Natural killer cell treated with Interleukin-12 subunit alpha and Interleukin-12 subunit beta and Interleukin-15 and Interleukin-18, amount 100 ng/mL, for 72 hours (primary cell): ENCODE measurements around the gene ZFAND2A. TPM values are rescaled to one million over a fixed set of nuclear protein-coding genes. Genes with fewer than 3 reads are reported as not detected.
A peak's percentile ranks its signal among the peaks of the same experiment; 100 is the strongest.
"Not testable (repeated sequence)": the region's sequence is repeated elsewhere in the genome, so short reads cannot be mapped to it uniquely, and the experiment has no call there.

ENCODE experiments used
- ATAC-seq, 2 donors: fragments of 150-1000 bp; cut with Tn5 transposase in 1 of 2; sonication (Bioruptor Pico), chemical (Tn5 transposase) in 1 of 2; 2 replicates each; pipeline ENCODE4 v1.10.0; 2021
- DNase-seq: peaks from one replicate; pipeline ENCODE4 v3.0.0; 2022; ENCODE audit warnings: low spot score
- H3K27ac Mint-ChIP-seq, 2 donors: 1 replicate in 1 of 2; 2 replicates in 1 of 2; pipeline ENCODE4 v1.8.0; 2022; ENCODE audit warnings: mixed read lengths in 2 of 2, mild to moderate bottlenecking in 1 of 2, moderate library complexity in 1 of 2
- H3K27me3 Mint-ChIP-seq, 2 donors: 1 replicate in 1 of 2; 2 replicates in 1 of 2; pipeline ENCODE4 v1.8.0; 2022; ENCODE audit warnings: mixed read lengths in 2 of 2
- H3K36me3 Mint-ChIP-seq: one replicate; pipeline ENCODE4 v1.8.0; 2022; ENCODE audit warnings: mixed read lengths
- H3K4me1 Mint-ChIP-seq, 2 donors: 1 replicate in 1 of 2; 2 replicates in 1 of 2; pipeline ENCODE4 v1.8.0; 2022; ENCODE audit warnings: low read depth in 2 of 2, mixed read lengths in 2 of 2, mild to moderate bottlenecking in 1 of 2
- H3K4me3 Mint-ChIP-seq: one replicate; pipeline ENCODE4 v1.8.0; 2022; ENCODE audit warnings: mixed read lengths
- H3K9me3 Mint-ChIP-seq: 2 replicates; pipeline ENCODE4 v1.8.0; 2022; ENCODE audit warnings: mixed read lengths
- total RNA-seq, 2 donors: library from RNA; stranded (reverse); gene quantifications; one replicate each; pipeline ENCODE4 v1.2.3, GENCODE V29; 2022

ZFAND2A gene
- total RNA-seq, 2 donors from 2014 or later, result 34.7 to 41.2 TPM

DNA sequence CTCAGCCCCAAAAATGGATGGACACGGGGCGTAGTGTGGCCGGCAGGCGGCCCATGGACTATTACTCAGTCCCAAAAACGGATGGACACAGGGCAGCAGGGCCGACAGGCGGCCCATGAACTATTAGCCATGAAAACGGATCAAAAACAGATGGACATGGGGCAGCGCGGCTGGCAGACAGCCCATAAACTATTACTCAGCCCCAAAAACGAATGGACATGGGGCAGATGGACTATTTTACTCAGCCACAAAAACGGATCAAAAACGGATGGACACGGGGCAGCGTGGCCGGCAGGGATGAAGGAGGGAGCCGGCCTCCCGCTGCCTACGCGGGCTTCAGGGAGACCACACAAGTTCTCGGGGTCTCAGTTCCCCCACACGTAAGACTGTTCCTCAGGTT is 39.2 kb downstream of the ZFAND2A start:
- H3K4me3 Mint-ChIP-seq, result no peak overlapping the region
- ATAC-seq, result no peak
- no peak for DNase-seq
- peaks cover 3 to 7% of the 10 kb centered on the region in 2 donors for H3K4me1 Mint-ChIP-seq
- H3K27ac Mint-ChIP-seq, result no peak overlapping the region
- no peaks in the 10 kb centered on the region for H3K27me3 Mint-ChIP-seq
- no peaks in the 10 kb centered on the region for H3K36me3 Mint-ChIP-seq
- no peaks in the 10 kb centered on the region for H3K9me3 Mint-ChIP-seq

DNA sequence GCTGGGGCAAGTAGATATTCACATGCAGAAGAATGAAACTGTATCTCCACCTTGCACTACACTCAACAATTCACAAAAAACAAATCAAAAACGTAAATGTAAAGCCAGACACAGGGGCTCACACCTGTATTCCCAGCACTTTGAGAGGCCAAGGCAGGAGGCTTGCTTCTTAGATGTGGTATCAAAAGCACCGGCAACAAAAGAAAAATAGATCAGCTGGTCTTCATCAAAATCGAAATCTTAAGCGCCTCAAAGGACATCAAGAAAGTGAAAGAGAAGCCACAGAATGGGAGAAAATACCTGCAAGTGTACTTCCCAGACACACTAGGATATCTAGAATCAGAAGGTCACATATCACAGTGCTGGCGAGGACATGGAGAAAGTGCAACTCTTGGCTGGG is 40.8 kb downstream of the ZFAND2A start:
- Mint-ChIP-seq H3K4me3 (no peak overlapping the region), H3K9me3 (no peaks in the 10 kb centered on the region), H3K27me3 (no peaks in the 10 kb centered on the region), H3K4me1 (peaks cover 3 to 7% of the 10 kb centered on the region in 2 donors), H3K36me3 (no peaks in the 10 kb centered on the region), H3K27ac (no peak overlapping the region)
- ATAC-seq (no peak), DNase-seq (no peak)

DNA sequence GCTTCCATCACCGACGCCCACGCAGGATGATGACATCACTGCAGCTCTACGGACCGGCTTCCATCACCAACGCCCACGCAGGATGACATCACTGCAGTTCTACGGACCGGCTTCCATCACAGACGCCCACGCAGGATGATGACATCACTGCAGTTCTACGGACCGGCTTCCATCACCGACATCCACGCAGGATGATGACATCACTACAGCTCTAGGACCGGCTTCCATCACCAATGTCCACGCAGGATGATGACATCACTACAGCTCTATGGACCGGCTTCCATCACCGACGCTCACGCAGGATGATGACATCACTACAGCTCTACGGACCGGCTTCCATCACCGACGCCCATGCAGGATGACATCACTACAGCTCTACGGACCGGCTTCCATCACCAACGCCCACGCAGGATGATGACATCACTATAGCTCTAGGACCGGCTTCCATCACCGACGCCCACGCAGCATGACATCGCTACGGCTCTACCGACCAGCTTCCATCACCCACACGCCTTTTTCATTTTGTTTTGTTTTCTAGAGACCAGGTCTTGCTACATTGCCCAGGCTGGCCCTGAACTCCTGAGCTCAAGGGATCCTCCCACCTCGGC is 42.6 kb downstream of the ZFAND2A start:
- H3K4me3 Mint-ChIP-seq, result no peak overlapping the region
- H3K9me3 Mint-ChIP-seq, result no peaks in the 10 kb centered on the region
- H3K36me3 Mint-ChIP-seq, result no peaks in the 10 kb centered on the region
- no peak for DNase-seq
- peaks cover 3 to 7% of the 10 kb centered on the region in 2 donors for H3K4me1 Mint-ChIP-seq
- H3K27me3 Mint-ChIP-seq, result no peaks in the 10 kb centered on the region
- ATAC-seq, result no peak
- peak overlapping the region; percentile 9 to 15 for H3K27ac Mint-ChIP-seq

DNA sequence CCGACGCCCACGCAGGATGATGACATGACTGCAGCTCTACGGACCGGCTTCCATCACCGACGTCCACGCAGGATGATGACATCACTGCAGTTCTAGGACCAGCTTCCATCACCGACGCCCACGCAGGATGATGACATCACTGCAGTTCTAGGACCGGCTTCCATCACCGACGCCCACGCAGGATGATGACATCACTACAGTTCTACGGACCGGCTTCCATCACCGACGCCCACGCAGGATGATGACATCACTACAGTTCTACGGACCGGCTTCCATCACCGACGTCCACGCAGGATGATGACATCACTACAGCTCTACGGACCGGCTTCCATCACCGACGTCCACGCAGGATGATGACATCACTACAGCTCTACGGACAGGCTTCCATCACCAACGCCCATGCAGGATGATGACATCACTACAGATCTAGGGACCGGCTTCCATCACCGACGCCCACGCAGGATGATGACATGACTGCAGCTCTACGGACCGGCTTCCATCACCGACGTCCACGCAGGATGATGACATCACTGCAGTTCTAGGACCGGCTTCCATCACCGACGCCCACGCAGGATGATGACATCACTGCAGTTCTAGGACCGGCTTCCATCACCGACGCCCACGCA is 43.5 kb downstream of the ZFAND2A start:
- not testable (repeated sequence) for H3K9me3 Mint-ChIP-seq, H3K27me3 Mint-ChIP-seq, H3K4me1 Mint-ChIP-seq, H3K27ac Mint-ChIP-seq, H3K36me3 Mint-ChIP-seq, ATAC-seq, DNase-seq, H3K4me3 Mint-ChIP-seq

DNA sequence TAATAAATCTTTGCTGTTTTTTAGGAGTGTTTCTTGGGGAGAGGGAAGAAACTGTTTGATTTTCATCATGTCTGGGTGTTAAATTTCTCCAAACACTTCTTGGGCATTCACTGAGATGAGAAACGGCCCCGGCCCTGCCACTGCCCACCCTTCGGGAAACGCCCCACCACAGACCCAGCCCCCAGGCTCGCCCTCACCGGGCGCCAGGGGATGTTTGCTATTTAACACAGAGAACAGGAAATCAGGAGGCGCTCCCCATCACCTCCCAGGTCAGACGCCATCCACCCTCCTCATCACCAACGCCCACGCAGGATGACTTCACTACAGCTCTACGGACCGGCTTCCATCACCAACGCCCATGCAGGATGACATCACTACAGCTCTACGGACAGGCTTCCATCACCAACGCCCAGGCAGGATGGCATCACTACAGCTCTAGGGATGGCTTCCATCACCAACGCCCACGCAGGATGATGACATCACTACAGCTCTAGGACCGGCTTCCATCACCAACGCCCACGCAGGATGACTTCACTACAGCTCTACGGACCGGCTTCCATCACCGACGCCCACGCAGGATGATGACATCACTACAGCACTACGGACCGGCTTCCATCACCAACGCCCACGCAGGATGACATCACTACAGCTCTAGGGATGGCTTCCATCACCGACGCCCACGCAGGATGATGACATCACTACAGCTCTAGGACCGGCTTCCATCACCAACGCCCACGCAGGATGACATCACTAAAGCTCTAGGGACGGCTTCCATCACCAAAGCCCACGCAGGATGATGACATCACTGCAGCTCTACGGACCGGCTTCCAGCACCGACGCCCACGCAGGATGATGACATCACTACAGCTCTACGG is 44.6 kb downstream of the ZFAND2A start:
- not testable (repeated sequence) for H3K36me3 Mint-ChIP-seq, H3K27me3 Mint-ChIP-seq, ATAC-seq, H3K4me1 Mint-ChIP-seq, H3K27ac Mint-ChIP-seq, H3K4me3 Mint-ChIP-seq, DNase-seq, H3K9me3 Mint-ChIP-seq

DNA sequence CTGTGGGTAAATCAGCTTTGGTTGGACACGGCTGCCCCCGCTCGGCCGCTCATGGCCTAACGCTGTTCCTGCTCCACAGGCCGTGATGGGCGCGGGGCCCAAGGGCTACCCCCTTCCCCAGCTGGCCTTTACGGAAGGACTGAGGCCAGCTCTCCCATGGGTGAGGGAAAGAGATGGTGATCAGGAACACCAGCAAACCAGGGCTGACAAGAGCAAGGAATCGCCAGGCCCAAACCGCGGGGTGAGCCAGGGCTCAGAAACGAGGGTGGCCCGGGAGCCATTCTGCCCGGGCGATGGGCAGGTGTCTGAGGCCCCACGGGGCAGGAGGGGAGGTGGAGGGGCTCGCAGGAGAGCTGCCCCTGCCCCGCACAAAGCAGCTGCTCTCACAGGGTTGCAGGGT is 45.5 kb downstream of the ZFAND2A start:
- no peak for DNase-seq
- no peak for ATAC-seq
- no peaks in the 10 kb centered on the region for H3K9me3 Mint-ChIP-seq
- peaks cover 3 to 7% of the 10 kb centered on the region in 2 donors for H3K4me1 Mint-ChIP-seq
- H3K36me3 Mint-ChIP-seq, result no peaks in the 10 kb centered on the region
- no peaks in the 10 kb centered on the region for H3K27me3 Mint-ChIP-seq
- H3K27ac Mint-ChIP-seq, result no peak overlapping the region
- no peak overlapping the region for H3K4me3 Mint-ChIP-seq

DNA sequence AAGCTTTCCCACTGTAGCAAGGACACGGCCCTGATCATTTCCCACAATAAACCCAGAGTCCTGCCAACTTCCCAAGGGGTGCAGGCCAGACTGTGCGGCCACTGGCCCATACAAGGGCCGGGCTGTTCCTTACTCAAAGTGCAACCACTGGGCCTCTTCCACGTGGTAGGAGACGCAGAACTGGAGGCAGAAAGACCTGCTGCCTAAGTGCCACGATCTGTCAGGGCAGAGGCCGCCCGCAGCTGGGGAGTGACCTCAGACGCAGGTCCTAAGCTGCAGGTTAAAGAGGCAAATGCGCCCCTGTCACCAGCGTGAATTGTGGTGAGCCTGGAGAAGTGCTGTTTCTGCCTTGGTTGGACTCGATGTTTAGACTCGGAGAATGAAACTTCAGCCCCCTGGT is 45.9 kb downstream of the ZFAND2A start:
- Mint-ChIP-seq H3K27me3 (no peaks in the 10 kb centered on the region), H3K9me3 (no peaks in the 10 kb centered on the region), H3K4me1 (peaks cover 3 to 7% of the 10 kb centered on the region in 2 donors), H3K36me3 (no peaks in the 10 kb centered on the region), H3K4me3 (no peak overlapping the region), H3K27ac (no peak overlapping the region)
- ATAC-seq (no peak), DNase-seq (no peak)

DNA sequence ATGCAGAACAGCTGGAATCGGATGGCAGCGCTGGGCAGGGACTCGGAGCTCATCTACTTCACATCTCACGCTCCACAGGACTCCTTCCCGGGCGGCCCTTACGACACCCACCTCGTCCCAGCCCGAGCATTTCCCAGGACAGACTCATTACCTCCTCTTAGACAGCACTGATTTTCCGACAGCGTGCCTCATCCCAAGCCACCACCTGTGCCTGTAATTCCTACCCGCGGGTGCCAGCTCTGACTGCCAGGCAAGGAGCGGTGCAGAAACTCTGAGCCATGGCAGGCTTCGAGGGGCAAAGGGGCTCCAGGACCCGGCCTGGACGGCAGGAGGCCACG is 46.5 kb downstream of the ZFAND2A start:
- H3K9me3 Mint-ChIP-seq, result no peaks in the 10 kb centered on the region
- peaks cover 3 to 7% of the 10 kb centered on the region in 2 donors for H3K4me1 Mint-ChIP-seq
- no peak overlapping the region for H3K4me3 Mint-ChIP-seq
- no peak overlapping the region for H3K27ac Mint-ChIP-seq
- no peaks in the 10 kb centered on the region for H3K27me3 Mint-ChIP-seq
- DNase-seq, result no peak
- H3K36me3 Mint-ChIP-seq, result no peaks in the 10 kb centered on the region
- no peak for ATAC-seq

DNA sequence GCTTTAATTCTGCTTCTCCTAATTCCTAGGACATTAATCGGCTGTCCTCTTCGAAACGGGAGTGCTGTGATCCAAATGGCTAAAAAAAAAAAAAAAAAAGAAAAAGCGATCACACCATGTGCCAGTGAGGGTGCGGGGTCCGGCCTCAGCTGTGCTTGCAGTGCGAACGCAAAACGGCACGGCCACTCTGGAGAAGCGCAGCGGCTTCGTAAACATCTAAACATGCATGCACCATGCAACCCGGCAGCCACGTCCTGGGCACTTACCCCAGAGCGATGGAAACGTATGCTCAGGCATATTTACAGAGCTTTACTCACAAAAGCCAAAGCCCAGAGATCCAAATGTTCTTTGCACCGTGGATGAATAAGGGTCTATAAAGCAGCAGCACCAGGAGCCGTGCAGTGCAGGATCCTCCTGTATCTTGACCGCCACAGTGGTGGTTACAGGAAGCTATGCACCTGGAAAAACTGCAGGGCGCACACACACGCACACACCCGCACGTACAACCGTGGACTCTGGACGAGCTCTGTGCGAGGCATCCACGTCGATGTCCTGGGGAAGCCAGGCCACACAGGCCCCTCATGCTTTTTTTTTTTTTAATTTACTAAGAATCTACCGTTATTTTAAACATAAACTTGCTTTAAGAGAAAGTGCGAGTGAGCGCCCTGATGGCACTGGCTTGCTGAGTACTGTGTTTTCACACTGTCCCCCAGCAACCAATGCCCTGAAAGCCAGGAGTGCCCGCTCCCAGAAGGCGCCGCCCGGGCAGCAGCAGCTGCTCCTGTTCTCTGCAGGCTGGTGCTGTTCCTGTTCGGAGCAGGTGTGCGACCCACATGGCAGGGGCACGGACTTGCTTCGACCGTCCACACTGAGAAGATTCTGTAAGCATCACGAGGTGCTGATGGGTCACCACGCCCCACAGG is 47.1 kb downstream of the ZFAND2A start:
- ATAC-seq (no peak), DNase-seq (no peak)
- no peak overlapping the region for H3K4me3 Mint-ChIP-seq
- H3K9me3 Mint-ChIP-seq, result no peaks in the 10 kb centered on the region
- no peaks in the 10 kb centered on the region for H3K36me3 Mint-ChIP-seq
- no peaks in the 10 kb centered on the region for H3K27me3 Mint-ChIP-seq
- no peak overlapping the region for H3K27ac Mint-ChIP-seq
- H3K4me1 Mint-ChIP-seq, result peaks cover 3 to 7% of the 10 kb centered on the region in 2 donors

DNA sequence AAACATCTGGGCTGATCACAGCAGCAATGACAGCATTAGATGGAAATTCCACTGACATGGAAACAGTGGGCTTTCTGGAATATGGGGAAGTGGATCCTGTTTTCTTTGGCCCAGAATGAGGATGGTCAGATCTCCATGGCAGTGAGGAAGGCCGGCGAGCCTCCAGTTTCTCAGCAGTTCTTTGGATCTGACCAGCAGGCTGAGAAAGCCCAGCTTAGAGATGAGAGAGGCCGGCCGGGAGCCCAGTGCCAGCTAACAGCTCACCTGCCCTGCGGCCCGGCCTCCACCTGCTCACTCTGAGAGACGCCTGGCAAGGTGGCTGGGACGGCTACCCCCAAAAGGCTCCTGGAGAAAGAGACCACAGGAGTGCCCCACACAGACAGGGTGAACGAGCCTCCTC is 47.9 kb downstream of the ZFAND2A start:
- DNase-seq (no peak), ATAC-seq (no peak)
- no peaks in the 10 kb centered on the region for H3K36me3 Mint-ChIP-seq

DNA sequence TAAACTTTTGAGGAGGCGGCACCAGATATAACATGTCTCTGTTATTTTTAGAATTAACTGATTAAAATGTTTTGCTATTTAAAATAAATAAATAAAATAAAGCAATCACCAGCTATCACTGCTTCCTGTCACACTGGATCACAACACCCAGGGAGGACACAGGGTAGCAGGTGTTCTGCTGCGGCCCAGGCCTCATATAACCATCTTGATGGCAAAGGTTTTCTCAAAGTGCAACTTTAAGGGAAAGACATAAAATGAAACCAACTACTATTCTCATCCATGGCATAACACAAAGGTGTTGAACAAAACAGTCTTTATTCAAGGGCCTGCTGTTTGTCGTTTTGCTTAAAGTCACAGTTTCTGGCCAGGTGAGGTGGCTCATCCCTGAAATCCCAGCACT is 48.8 kb downstream of the ZFAND2A start:
- Mint-ChIP-seq H3K36me3 (no peaks in the 10 kb centered on the region), H3K9me3 (no peaks in the 10 kb centered on the region), H3K4me1 (no peaks in the 10 kb centered on the region), H3K4me3 (no peak overlapping the region), H3K27ac (no peak overlapping the region), H3K27me3 (no peaks in the 10 kb centered on the region)
- ATAC-seq (no peak), DNase-seq (no peak)

More for the DNA sequence above, 47.9 kb downstream of the ZFAND2A start:
- no peak overlapping the region for H3K4me3 Mint-ChIP-seq
- no peaks in the 10 kb centered on the region for H3K27me3 Mint-ChIP-seq
- no peaks in the 10 kb centered on the region for H3K9me3 Mint-ChIP-seq
- no peak overlapping the region for H3K27ac Mint-ChIP-seq
- H3K4me1 Mint-ChIP-seq, result no peaks in the 10 kb centered on the region

DNA sequence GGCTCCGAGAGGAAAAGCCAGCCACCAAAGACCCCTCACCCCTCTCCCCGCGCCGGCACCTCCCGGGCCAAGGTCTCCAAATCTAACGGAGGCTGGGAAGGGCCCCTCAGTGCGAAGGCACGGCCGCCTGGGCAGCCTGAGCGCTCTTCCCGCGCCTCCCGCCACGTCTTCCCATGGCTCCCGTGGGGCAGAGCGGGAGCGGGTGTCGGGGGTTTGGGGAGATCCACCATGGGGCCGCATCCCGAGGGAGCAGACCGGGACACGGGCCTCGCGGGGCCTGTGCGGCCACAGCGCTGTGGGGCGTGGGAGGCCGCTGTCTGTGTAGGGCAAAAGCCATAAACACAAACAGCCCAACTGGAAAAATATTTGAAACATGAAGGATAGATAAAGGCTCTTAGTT is 49.6 kb downstream of the ZFAND2A start:
- Mint-ChIP-seq H3K36me3 (no peaks in the 10 kb centered on the region), H3K4me3 (no peak overlapping the region), H3K9me3 (no peaks in the 10 kb centered on the region), H3K27me3 (no peaks in the 10 kb centered on the region), H3K27ac (no peak overlapping the region), H3K4me1 (no peaks in the 10 kb centered on the region)
- ATAC-seq (no peak), DNase-seq (no peak)

DNA sequence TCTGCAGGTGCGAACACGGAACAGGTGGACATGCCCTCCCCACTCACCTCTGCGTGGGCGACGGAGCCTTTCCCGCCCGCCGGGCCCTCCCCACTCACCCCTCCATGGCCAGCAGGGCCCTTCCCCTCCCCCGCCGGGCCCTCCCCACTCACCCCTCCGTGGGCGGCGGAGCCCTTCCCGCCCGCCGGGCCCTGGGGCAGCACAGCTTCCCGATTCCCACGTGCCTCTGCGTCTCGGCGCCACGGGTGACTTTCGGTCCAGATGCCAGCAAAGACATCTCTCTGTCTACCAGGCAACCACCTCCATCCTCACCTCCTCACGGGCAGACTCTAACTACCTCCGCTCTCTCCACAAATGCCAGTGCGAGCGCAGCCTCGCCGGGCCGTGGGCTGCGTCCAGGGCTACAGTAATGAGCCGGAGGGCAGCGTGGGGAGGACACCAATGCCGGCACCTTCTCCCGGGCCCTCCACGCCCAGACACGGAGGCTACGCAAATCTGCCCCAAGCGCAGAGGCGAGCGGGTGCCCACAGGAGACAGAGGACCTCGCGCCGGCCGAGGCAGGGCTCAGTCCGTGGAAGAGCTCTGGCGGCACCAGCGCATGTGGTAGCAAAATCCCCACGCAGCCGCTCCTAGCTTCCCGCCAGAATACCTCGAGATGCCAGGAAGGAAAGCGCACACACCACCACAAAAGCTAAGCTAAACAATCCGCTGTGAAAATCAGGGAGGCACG is 50.2 kb downstream of the ZFAND2A start:
- ATAC-seq (no peak), DNase-seq (no peak)
- H3K4me1 Mint-ChIP-seq, result no peaks in the 10 kb centered on the region
- no peaks in the 10 kb centered on the region for H3K9me3 Mint-ChIP-seq
- H3K36me3 Mint-ChIP-seq, result no peaks in the 10 kb centered on the region
- H3K27me3 Mint-ChIP-seq, result no peaks in the 10 kb centered on the region
- H3K4me3 Mint-ChIP-seq, result no peak overlapping the region
- no peak overlapping the region for H3K27ac Mint-ChIP-seq
